ENCODE data around the gene SMARCE1. TPM values are rescaled to one million over a fixed set of nuclear protein-coding genes. Genes with fewer than 3 reads are reported as not detected.

SMARCE1 gene
- total and polyA plus RNA-seq, 2 donors, result 109 to 126 TPM

DNA sequence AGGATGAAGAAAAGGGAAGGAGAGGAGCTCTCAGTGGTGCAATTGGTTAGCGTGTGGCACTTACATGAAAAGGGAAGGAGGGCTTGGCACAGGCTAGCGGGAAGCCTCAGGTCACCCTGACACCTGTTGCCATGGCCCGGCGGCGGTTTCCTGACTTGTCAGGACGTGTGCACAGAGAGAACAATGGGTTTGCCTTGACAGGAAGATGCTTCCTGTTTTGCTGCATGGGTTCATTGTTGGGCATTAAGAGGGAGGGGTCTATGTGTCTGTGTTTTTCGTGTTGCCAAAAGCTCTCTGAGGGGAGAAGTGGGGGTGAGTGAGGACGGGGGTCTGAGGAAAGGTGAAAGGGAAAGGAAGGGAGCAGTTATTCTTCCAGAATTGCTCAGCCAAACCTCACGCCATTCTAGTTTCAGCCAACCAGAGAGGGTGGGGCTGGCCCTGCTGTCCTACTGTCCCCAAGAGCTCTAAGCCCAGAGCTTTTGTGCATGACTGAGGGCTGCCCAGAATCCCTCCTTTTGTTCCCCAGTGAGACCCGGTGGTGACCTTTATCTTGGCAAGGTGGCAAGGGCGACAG lies 65.2 kb downstream of the SMARCE1 start:
- DNase-seq (ENCODE audit: low read depth in 6 of 9, low spot score in 9 of 9), result peak in 5 of 9 donors; percentile 55 to 89 (median 67)
- Histone ChIP-seq H3K27ac (ENCODE audit: low read depth in 1 of 2, low read length in 1 of 2) (peak overlapping the region; percentile 85 to 92), H3K36me3 (ENCODE audit: control insufficient read depth in 2 of 2, insufficient read depth in 2 of 2, low read length in 1 of 2) (no peaks in the 10 kb centered on the region), H3K4me1 (ENCODE audit: control insufficient read depth in 2 of 2, insufficient read depth in 2 of 2, low read length in 2 of 2) (peaks cover 13 to 27% of the 10 kb centered on the region in 2 donors), H3K4me3 (ENCODE audit: low read length in 2 of 2) (peak overlapping the region in 1 of 2 donors; percentile 27), H3K27me3 (ENCODE audit: control insufficient read depth in 2 of 2, insufficient read depth in 1 of 2, low read length in 1 of 2) (no peaks in the 10 kb centered on the region), H3K9me3 (ENCODE audit: control insufficient read depth in 2 of 2, insufficient read depth in 1 of 2, low read length in 1 of 2) (peaks cover 0 to 3% of the 10 kb centered on the region in 2 donors)
- WGBS, result 7% methylated on average over 11 of the region's 11 CpGs

DNA sequence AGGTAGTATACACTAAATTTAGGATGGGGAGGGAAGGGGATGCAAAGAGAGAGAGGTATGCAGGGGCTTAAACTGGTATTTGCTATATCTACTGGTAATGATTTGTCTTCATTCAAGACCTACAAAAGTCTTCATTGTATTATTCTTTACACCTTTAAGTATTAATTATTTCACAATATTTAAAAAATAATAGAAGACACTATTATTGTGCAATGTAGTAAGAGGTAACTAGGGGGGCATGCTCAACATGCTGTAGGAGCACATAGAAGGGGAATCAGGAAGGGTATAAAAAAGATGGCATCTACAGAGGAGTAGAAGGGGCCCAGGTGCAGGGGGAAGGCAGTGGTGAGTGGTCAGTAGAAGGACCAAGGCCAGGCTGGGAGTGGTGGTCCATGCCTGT lies 67.5 kb downstream of the SMARCE1 start:
- Histone ChIP-seq H3K4me1 (ENCODE audit: control insufficient read depth in 2 of 2, insufficient read depth in 2 of 2, low read length in 2 of 2) (peaks cover 13 to 32% of the 10 kb centered on the region in 2 donors), H3K9me3 (ENCODE audit: control insufficient read depth in 2 of 2, insufficient read depth in 1 of 2, low read length in 1 of 2) (peaks cover 0 to 3% of the 10 kb centered on the region in 2 donors), H3K27me3 (ENCODE audit: control insufficient read depth in 2 of 2, insufficient read depth in 1 of 2, low read length in 1 of 2) (no peaks in the 10 kb centered on the region), H3K4me3 (ENCODE audit: low read length in 2 of 2) (no peak overlapping the region), H3K36me3 (ENCODE audit: control insufficient read depth in 2 of 2, insufficient read depth in 2 of 2, low read length in 1 of 2) (no peaks in the 10 kb centered on the region), H3K27ac (ENCODE audit: low read depth in 1 of 2, low read length in 1 of 2) (no peak overlapping the region)
- no peak for DNase-seq (ENCODE audit: low read depth in 6 of 9, low spot score in 9 of 9)

DNA sequence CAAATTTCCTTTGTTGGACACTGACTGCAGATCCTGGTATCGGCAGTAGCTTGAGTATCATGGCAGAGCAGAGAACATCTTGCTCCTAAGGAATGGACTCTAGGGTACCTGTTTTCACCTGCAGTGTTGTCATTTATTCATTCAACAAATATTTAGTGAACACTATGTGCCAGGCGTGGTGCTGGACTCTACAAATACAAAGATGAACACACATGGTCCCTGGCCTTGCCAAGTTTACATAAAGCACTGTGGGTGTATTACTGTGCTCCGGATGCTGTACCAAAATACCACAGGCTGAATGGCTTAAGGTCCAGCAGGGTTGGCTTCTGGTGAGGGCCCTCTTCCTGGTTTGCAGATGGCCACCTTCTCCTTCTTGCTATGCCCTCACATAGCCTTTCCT lies 68.1 kb downstream of the SMARCE1 start:
- Histone ChIP-seq H3K27ac (ENCODE audit: low read depth in 1 of 2, low read length in 1 of 2) (no peak overlapping the region), H3K27me3 (ENCODE audit: control insufficient read depth in 2 of 2, insufficient read depth in 1 of 2, low read length in 1 of 2) (no peaks in the 10 kb centered on the region), H3K4me1 (ENCODE audit: control insufficient read depth in 2 of 2, insufficient read depth in 2 of 2, low read length in 2 of 2) (peaks cover 13 to 32% of the 10 kb centered on the region in 2 donors), H3K36me3 (ENCODE audit: control insufficient read depth in 2 of 2, insufficient read depth in 2 of 2, low read length in 1 of 2) (no peaks in the 10 kb centered on the region), H3K9me3 (ENCODE audit: control insufficient read depth in 2 of 2, insufficient read depth in 1 of 2, low read length in 1 of 2) (peaks cover 0 to 3% of the 10 kb centered on the region in 2 donors), H3K4me3 (ENCODE audit: low read length in 2 of 2) (no peak overlapping the region)
- DNase-seq (ENCODE audit: low read depth in 6 of 9, low spot score in 9 of 9), result no peak
- 97% methylated on average over 3 of the region's 3 CpGs for WGBS

DNA sequence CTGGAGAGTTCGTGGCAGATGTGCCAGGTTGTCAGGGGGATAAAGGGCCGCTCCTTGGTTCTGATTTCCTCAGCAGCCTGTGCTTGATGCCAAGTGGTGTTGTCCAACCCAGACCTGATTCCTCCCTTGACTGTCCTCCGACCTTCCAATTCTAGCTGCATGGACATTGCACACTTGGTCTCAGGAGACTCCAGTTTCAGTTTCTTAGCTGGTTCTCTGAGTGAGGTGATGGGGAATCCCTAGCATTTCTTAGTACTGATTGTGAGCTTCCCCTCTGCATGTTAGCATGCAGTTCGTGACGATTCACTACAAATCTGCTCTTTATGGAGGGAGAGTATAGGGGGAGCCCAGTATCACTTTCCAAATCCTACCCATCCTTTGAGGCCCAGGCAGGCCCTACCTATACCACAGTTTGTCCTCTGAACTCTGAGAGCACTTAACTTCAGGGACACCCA lies 70.0 kb downstream of the SMARCE1 start:
- no peaks in the 10 kb centered on the region for H3K27me3 ChIP-seq (ENCODE audit: control insufficient read depth in 2 of 2, insufficient read depth in 1 of 2, low read length in 1 of 2)
- WGBS, result 90% methylated on average over 5 of the region's 5 CpGs
- H3K4me3 ChIP-seq (ENCODE audit: low read length in 2 of 2), result no peak overlapping the region
- no peaks in the 10 kb centered on the region for H3K36me3 ChIP-seq (ENCODE audit: control insufficient read depth in 2 of 2, insufficient read depth in 2 of 2, low read length in 1 of 2)
- H3K9me3 ChIP-seq (ENCODE audit: control insufficient read depth in 2 of 2, insufficient read depth in 1 of 2, low read length in 1 of 2), result peaks cover 0 to under 1% of the 10 kb centered on the region in 2 donors
- no peak for DNase-seq (ENCODE audit: low read depth in 6 of 9, low spot score in 9 of 9)
- H3K4me1 ChIP-seq (ENCODE audit: control insufficient read depth in 2 of 2, insufficient read depth in 2 of 2, low read length in 2 of 2), result peaks cover 10 to 29% of the 10 kb centered on the region in 2 donors
- peak overlapping the region; percentile 27 to 50 for H3K27ac ChIP-seq (ENCODE audit: low read depth in 1 of 2, low read length in 1 of 2)

DNA sequence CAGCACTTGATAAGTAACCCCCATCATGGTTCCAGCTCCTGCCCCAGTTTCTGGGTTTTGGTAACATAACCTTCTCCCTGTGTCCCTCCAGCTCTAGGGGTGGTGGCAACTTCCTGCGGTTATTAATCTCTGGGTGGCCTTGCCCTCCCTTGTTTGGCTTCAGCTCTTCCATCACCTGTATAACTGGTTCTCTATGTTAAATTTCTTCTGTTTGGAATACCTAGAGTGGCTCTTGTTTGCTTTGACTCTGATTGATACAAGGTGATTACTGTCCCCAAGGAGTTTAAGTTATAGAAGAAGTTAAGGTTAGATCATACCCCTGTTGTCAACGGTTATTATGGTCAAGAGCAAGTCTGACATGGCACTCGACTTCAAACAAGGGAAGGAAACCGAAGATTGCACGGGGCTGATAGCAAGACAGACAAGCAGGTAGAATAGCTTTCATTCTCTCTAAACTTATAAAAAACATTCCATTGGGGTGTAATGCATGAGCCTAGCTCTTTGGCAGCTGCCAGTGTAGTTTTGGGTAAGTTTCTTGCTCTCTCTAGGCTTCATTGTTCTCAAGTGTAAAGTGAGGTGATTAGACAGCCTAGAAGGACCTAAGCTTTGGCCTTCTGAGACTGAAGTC lies 71.4 kb downstream of the SMARCE1 start:
- 48% methylated on average over 5 of the region's 5 CpGs for WGBS
- H3K27me3 ChIP-seq (ENCODE audit: control insufficient read depth in 2 of 2, insufficient read depth in 1 of 2, low read length in 1 of 2), result no peaks in the 10 kb centered on the region
- no peak overlapping the region for H3K4me3 ChIP-seq (ENCODE audit: low read length in 2 of 2)
- no peak for DNase-seq (ENCODE audit: low read depth in 6 of 9, low spot score in 9 of 9)
- no peaks in the 10 kb centered on the region for H3K9me3 ChIP-seq (ENCODE audit: control insufficient read depth in 2 of 2, insufficient read depth in 1 of 2, low read length in 1 of 2)
- peaks cover 0 to 15% of the 10 kb centered on the region in 2 donors for H3K4me1 ChIP-seq (ENCODE audit: control insufficient read depth in 2 of 2, insufficient read depth in 2 of 2, low read length in 2 of 2)
- H3K36me3 ChIP-seq (ENCODE audit: control insufficient read depth in 2 of 2, insufficient read depth in 2 of 2, low read length in 1 of 2), result no peaks in the 10 kb centered on the region
- H3K27ac ChIP-seq (ENCODE audit: low read depth in 1 of 2, low read length in 1 of 2), result no peak overlapping the region

Other genes with a start within 250 kb of the SMARCE1 start
- gene TOP2A, start 229.9 kb downstream of the SMARCE1 start, total RNA-seq, result 187 TPM
- 21.6 TPM for gene TOP2A, start 229.9 kb downstream of the SMARCE1 start, polyA plus RNA-seq
- 11.0 TPM for gene IGFBP4, start 204.4 kb downstream of the SMARCE1 start, total RNA-seq
- 161 TPM for gene IGFBP4, start 204.4 kb downstream of the SMARCE1 start, polyA plus RNA-seq
- 0.19 TPM for gene TNS4, start 146.2 kb downstream of the SMARCE1 start, total RNA-seq
- 24.8 TPM for gene TNS4, start 146.2 kb downstream of the SMARCE1 start, polyA plus RNA-seq
- 60.3 TPM for gene CCR7, start 82.3 kb downstream of the SMARCE1 start, total RNA-seq
- gene CCR7, start 82.3 kb downstream of the SMARCE1 start, polyA plus RNA-seq, result 102 TPM
- 0.19 TPM for gene KRT222, start 17.4 kb upstream of the SMARCE1 start, total RNA-seq
- 0.84 TPM for gene KRT222, start 17.4 kb upstream of the SMARCE1 start, polyA plus RNA-seq
- 0.14 TPM for gene KRT24, start 55.9 kb upstream of the SMARCE1 start, total RNA-seq
- gene KRT24, start 55.9 kb upstream of the SMARCE1 start, polyA plus RNA-seq, result 1.9 TPM
- gene KRT25, start 107.5 kb upstream of the SMARCE1 start, total RNA-seq, result 0.19 TPM
- gene KRT25, start 107.5 kb upstream of the SMARCE1 start, polyA plus RNA-seq, result 1.0 TPM
- not detected for gene KRT26, start 124.4 kb upstream of the SMARCE1 start, total RNA-seq
- 0.18 TPM for gene KRT26, start 124.4 kb upstream of the SMARCE1 start, polyA plus RNA-seq
- gene KRT27, start 134.7 kb upstream of the SMARCE1 start, total RNA-seq, result 0.14 TPM
- gene KRT27, start 134.7 kb upstream of the SMARCE1 start, polyA plus RNA-seq, result 1.3 TPM
- gene KRT28, start 152.1 kb upstream of the SMARCE1 start, total RNA-seq, result 0.05 TPM
- 0.37 TPM for gene KRT28, start 152.1 kb upstream of the SMARCE1 start, polyA plus RNA-seq
- gene KRT10, start 174.8 kb upstream of the SMARCE1 start, total RNA-seq, result 21.1 TPM
- gene KRT10, start 174.8 kb upstream of the SMARCE1 start, polyA plus RNA-seq, result 445 TPM
- gene KRT12, start 219.4 kb upstream of the SMARCE1 start, total RNA-seq, result 0.52 TPM
- 1.6 TPM for gene KRT12, start 219.4 kb upstream of the SMARCE1 start, polyA plus RNA-seq
- 0.85 TPM for gene KRT20, start 237.4 kb upstream of the SMARCE1 start, total RNA-seq
- 3.8 TPM for gene KRT20, start 237.4 kb upstream of the SMARCE1 start, polyA plus RNA-seq

Measured in thymus (tissue), 11 donors.